ENCODE data around the gene NDUFAF8.

Gene NDUFAF8

GRCh38 chr17:81240761-81241160 is 1.6 kb downstream of the NDUFAF8 start:
- FAIRE-seq, result no peak

DNA sequence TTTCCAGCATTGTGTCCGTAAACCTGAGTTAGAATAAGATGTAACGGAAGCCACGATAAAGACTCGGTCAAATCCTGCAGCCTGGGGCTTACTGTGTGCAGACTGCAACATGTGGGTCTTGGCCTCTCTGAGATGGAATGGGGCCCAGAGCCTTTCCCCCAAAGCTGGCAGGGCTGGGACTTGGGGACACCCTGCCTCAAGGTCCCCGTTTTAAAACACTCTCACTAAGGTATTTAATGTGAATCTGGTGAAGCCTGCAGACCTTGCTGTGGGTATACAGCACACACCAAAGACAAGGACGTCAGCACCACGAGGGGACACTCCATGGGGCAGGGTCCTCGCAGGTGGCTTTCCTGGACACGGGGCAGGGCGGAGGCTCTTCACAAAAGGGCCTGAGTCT is 2.1 kb downstream of the NDUFAF8 start:
- no peak for FAIRE-seq

- no peak for FAIRE-seq
Observed at GRCh38 chr17:81241648-81242420, 2.7 kb downstream of the NDUFAF8 start.

DNA sequence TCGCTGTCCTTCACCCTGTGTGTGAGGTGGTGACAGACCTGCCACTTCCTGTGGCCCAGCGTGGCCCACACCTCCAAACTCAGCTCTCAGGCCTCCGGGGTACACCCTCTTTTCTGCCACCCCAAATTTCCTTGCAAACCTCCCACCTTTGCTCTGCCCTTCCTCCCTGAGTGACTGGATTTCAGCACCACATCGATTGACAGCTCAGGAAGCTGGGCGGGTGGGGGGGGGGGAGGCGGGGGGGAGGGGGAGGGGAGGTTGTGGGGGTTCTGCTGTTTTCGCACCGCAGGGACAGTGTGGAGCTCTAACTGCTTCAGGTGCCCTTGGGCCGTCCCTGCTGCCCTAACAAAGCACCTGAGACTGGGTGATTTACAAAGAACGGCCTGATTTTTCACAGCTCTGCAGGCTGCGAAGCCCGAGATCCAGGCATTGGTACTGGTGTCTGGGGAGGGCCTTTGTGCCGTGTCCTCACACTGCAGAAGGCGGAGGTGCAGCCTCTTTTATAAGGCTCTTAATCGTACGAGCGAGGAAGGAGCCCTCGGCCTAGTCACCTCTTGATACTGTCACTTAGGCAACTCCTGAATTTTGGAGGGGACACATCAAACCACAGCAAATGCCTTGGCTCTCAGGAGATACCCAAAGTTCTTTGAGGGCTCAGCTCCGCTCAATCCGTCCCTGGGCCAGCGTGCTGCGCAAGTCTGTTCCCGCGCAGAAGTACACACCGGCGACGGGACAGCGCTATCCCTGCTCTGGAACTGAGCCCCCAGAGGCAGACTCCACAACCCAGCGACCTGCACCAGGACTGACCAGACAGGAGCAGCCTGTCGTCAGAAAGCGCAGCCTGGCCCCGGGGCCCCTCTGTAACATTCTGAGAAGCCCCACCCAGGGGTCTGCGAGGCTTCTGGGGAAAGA is 3.6 kb downstream of the NDUFAF8 start:
- FAIRE-seq, result no peak

DNA sequence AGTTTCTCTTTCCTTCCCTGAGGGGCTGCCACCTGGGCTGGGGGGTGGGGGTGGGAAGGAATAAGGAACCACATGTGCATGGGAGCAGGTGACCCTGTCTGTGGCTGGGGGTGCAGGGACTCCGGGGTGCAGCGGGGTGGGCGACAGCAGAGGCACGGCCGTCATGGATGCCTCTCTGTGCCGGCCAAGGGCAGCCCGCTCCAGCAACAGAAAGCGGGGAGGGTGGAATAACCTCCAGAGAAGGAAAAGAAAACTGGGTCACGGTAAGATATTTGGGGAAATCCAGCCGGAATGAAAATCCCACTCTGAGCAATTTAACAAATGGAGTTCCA is 4.2 kb downstream of the NDUFAF8 start:
- no peak for FAIRE-seq

GRCh38 chr17:81244358-81245023 is 5.4 kb downstream of the NDUFAF8 start:
- FAIRE-seq, result no peak

DNA sequence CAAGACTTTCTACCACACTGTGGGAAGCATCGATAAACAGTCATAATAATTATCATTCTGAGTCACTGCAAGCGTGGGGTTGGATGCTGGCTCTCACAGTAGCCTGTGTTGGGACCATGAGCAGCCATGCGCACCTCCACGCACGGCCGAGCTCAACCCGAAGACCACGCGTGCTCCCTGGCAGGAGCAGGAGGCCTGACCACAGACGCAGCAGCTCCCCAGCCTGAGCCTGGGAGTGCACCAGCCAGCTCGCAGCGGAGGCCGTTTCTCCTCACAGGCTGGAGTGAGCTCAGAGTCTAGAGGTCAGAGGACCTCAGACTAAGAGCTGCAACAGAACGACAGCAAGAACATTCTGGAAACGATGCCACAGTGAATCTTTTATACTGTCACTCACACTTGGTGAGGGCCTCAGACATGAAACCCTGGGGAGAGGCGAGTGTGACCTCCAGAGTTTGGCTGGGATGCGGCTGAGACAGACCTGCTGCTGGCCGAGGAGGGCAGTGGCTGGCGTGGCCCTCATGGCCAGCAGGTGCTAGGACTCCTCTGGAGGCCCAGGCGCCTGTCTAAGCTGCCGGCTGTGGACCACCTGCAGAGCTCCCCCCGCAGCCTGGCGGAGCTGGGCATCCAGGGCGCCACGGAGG is 6.0 kb downstream of the NDUFAF8 start:
- no peak for FAIRE-seq

DNA sequence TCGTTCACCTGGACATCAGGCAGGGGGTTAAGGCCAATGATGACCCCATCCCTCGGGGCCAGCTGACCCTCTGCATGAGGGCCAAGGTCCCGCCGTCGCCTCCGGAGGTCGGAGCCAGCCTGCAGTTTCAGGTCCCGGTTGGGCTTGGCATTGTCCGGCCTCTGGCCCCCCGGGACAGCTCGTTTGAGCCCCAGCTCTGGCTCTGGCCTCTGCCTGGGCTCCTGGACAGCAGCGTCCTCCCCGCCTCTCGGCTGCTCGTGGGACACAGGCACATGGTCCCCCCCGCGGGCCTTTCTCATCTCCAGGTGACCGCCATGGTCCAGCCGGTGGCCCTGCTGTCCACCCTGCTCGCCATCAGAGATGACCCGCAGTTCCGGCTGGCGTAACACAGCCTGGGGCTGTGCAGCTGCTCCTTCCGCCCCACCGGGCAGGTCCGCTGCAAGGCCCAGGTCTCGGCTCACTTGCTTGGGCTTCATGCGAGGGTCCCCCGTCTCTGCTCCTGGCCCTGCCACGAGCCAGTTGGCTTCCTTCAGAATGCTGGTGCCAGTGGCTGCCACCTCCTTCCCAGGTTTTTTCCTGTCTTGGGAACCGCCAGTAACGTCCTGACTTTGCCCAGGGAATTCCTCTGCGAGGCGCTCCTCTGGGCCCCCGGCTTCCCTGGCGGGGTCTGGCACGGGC is 6.7 kb downstream of the NDUFAF8 start:
- no peak for FAIRE-seq

DNA sequence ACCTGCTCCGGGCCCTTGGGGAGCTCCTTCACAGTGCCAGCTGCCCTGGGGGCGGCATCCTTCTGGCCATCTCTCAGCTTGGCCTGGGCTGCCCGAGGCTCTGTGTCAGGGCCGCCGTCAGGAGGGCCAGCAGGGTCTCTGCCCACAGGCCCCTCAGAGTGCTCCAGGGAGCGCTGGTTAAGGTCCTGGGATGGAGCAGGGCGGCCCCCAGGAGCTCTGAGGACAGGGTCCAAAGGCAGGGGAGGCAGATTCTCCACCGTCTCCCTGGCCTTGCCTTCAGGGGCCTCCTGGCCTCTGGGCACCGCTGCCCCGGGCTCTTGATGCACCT is 7.2 kb downstream of the NDUFAF8 start:
- FAIRE-seq, result no peak

DNA sequence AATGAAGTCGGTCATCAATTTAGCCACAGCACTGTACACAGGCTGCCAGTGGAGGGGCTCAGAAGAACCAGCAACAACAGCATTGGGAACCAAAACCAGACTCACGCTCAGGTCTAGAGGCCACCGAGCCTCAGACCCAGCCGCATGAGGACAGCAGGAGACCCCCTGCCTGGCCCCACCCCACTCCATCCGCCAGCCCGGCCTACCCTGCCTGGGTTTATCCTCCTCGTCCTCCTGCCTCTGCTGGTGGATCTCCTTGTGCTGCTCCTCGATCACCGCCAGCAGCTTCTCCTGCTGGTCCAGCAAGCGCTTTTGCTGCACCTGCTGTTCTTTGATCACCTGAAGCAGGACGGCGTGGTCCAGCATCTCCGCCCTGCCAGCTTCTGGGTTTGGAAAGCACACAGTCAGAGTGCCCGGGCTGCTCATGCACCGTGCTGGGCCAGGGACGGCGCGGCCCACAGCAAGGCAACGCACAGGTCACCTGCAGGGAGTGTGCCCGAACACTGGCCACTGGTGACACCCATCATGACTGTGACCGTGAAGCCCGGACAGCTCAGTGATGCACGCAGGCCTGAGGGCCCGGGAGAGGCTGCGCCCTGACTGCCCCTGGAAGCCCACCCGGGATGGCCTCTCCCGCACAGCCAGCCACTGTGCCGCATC is 7.7 kb downstream of the NDUFAF8 start:
- no peak for FAIRE-seq

- FAIRE-seq, result no peak
Observed at GRCh38 chr17:81247339-81247990, 8.3 kb downstream of the NDUFAF8 start.

- FAIRE-seq, result no peak
Observed at GRCh38 chr17:81248649-81249048, 9.5 kb downstream of the NDUFAF8 start.

GRCh38 chr17:81249223-81250040 is 10.3 kb downstream of the NDUFAF8 start:
- no peak for FAIRE-seq

- FAIRE-seq, result no peak
Observed at GRCh38 chr17:81250286-81251093, 11.4 kb downstream of the NDUFAF8 start.

- FAIRE-seq, result no peak
Observed at GRCh38 chr17:81251094-81251708, 12.1 kb downstream of the NDUFAF8 start.

GRCh38 chr17:81251709-81252301 is 12.7 kb downstream of the NDUFAF8 start:
- FAIRE-seq, result no peak

DNA sequence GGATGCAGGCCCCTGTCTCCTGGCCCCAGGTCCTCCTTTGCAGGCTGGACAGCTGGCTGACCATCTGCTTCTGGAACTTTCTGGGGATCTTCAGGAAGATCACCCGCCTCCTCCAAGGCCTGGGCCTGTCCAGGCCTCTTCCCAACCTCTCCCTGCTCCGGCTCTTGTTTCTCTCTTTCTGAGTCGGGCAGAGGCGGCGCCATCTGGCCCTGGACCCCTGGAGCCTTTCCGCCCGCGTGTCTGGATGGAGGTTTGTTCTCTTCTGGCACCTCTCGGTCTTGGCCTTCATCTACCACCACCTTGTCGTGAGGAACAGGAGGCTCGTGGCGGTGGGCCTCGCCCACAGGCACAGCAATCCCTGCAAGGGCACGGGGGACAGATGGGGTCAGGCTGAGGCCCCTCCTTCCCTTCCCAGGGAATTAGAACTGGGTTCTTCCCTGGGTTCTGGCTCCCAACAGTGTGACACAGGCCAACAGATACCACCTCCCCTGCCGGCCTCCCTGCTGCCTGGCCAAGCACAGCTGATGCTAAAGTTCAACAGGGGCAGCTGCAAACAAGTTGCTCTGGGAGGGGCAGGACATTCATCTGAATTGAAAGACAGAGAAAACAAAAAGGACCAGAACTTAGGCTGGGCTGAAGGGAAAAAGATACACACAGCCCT is 13.3 kb downstream of the NDUFAF8 start:
- no peak for FAIRE-seq

DNA sequence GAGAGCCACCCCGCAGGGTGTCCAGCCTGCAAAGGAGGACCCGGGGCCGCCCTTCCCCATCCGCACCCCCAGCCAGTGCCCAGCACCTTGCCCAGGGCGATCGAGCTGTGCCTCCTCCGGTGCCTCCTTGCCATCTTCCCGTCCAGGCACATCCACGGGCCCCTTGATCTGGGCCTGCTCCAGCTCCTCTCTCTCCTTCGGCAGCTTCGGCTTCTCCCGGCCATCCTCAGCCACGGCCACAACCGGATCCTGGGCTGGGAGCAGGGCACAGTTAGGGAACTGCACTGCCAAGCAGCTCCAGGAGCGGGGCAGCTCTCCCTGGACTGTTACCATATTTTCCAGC is 13.8 kb downstream of the NDUFAF8 start:
- FAIRE-seq, result no peak

All from TTC549 (cell line).